Measurements from ENCODE around the gene LYRM4. TPM values are rescaled to one million over a fixed set of nuclear protein-coding genes. Genes with fewer than 3 reads are reported as not detected.

The LYRM4 gene
- total and polyA plus RNA-seq, 4 donors: 15.2 to 23.2 (median 19.1) TPM

- TF ChIP-seq, protein P1, sequence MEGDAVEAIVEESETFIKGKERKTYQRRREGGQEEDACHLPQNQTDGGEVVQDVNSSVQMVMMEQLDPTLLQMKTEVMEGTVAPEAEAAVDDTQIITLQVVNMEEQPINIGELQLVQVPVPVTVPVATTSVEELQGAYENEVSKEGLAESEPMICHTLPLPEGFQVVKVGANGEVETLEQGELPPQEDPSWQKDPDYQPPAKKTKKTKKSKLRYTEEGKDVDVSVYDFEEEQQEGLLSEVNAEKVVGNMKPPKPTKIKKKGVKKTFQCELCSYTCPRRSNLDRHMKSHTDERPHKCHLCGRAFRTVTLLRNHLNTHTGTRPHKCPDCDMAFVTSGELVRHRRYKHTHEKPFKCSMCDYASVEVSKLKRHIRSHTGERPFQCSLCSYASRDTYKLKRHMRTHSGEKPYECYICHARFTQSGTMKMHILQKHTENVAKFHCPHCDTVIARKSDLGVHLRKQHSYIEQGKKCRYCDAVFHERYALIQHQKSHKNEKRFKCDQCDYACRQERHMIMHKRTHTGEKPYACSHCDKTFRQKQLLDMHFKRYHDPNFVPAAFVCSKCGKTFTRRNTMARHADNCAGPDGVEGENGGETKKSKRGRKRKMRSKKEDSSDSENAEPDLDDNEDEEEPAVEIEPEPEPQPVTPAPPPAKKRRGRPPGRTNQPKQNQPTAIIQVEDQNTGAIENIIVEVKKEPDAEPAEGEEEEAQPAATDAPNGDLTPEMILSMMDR (IDR thresholded peaks at IDR 0.05; ENCODE audit: control extremely low read depth, extremely low read depth): no peak
- Histone ChIP-seq H3K27ac (ENCODE audit: low read depth in 1 of 2, low read length in 1 of 2) (no peak overlapping the region), H3K36me3 (ENCODE audit: control insufficient read depth in 4 of 4, insufficient read depth in 4 of 4, low read length in 4 of 4) (no peaks in the 10 kb centered on the region), H3K4me3 (no peak overlapping the region), H3K9ac (ENCODE audit: insufficient read depth in 1 of 2, low read length in 2 of 2) (no peak overlapping the region), H3K27me3 (ENCODE audit: control insufficient read depth in 3 of 3, insufficient read depth in 3 of 3, low read length in 2 of 3) (no peaks in the 10 kb centered on the region), H3K4me1 (ENCODE audit: control insufficient read depth in 5 of 5, insufficient read depth in 5 of 5, low read length in 5 of 5) (peaks cover 0 to 6% (median 0%) of the 10 kb centered on the region in 5 donors), H3K9me3 (ENCODE audit: control insufficient read depth in 4 of 4, insufficient read depth in 3 of 4, low read length in 3 of 4) (no peaks in the 10 kb centered on the region)
- DNase-seq (no peak), ATAC-seq (ENCODE audit: insufficient read depth, low FRiP score) (no peak)
- WGBS, 2 donors: 67 to 68% methylated on average over 10 of the region's 10 CpGs
Measured at GRCh38 chr6:5302220-5302946, 41.6 kb upstream of the LYRM4 start.

DNA sequence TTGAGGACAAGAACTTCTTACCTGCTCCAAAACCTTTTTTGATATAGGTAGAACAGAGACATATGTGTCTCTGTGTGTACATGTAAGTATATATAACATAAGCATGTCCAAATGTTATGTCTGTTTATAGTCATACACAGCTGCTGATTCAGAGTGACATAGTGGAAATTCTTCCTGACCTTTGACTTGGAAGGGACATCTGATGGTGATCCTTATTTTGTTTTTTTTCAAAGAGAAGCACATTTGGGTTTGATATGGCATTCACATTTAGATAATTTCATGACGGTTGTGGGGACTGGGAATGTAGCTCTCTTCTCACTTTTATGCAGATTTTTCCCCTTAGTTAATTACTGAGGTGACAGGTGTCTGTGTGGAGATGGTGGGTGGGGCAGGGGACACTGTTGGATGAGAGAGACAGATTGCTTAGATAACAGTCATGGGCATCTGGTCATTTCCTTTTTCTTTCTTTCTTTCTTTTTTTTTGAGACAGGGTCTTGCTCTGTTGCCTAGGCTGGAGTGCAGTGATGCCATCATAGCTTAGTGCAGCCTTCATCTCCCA is 39.5 kb upstream of the LYRM4 start:
- TF ChIP-seq, protein P1 (IDR thresholded peaks at IDR 0.05; ENCODE audit: control extremely low read depth, extremely low read depth): no peak
- 79 to 86% methylated on average over 1 of the region's 1 CpG for whole genome bisulfite sequencing, 2 donors
- no peak for DNase-seq

DNA sequence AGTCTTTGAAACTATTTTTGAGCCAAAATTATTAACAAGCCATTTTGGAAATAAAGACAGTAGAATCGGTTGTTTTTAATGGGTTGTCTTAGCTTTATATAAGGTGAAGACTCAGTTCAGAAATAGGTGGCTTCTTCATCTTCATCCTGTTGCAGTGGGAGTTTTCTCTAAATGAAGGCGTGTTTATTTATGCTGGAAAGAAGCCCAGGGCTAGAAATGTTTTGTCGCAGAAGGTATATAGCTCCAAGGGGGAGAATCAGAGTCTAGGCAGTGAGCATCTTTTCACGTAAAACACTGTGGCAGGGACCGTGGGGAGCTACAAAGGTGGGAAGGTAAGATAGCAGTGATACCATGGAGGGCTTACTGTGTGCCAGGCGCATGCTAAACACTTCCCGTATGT is 34.9 kb upstream of the LYRM4 start:
- Histone ChIP-seq H3K27me3 (ENCODE audit: control insufficient read depth in 3 of 3, insufficient read depth in 3 of 3, low read length in 2 of 3) (no peaks in the 10 kb centered on the region), H3K27ac (ENCODE audit: low read depth in 1 of 2, low read length in 1 of 2) (no peak overlapping the region), H3K9me3 (ENCODE audit: control insufficient read depth in 4 of 4, insufficient read depth in 3 of 4, low read length in 3 of 4) (no peaks in the 10 kb centered on the region), H3K4me1 (ENCODE audit: control insufficient read depth in 5 of 5, insufficient read depth in 5 of 5, low read length in 5 of 5) (peaks cover 0 to 7% (median 0%) of the 10 kb centered on the region in 5 donors), H3K36me3 (ENCODE audit: control insufficient read depth in 4 of 4, insufficient read depth in 4 of 4, low read length in 4 of 4) (no peaks in the 10 kb centered on the region), H3K4me3 (no peak overlapping the region), H3K9ac (ENCODE audit: insufficient read depth in 1 of 2, low read length in 2 of 2) (no peak overlapping the region)
- TF ChIP-seq, protein P1 (IDR thresholded peaks at IDR 0.05; ENCODE audit: control extremely low read depth, extremely low read depth): no peak
- ATAC-seq (ENCODE audit: insufficient read depth, low FRiP score) (no peak), DNase-seq (no peak)
- 75 to 91% methylated on average over 7 of the region's 7 CpGs for WGBS, 2 donors

More for the DNA sequence above, 39.5 kb upstream of the LYRM4 start:
- no peak overlapping the region for H3K4me3 ChIP-seq
- no peak for ATAC-seq (ENCODE audit: insufficient read depth, low FRiP score)
- H3K36me3 ChIP-seq (ENCODE audit: control insufficient read depth in 4 of 4, insufficient read depth in 4 of 4, low read length in 4 of 4): no peaks in the 10 kb centered on the region
- no peaks in the 10 kb centered on the region for H3K9me3 ChIP-seq (ENCODE audit: control insufficient read depth in 4 of 4, insufficient read depth in 3 of 4, low read length in 3 of 4)
- H3K27ac ChIP-seq (ENCODE audit: low read depth in 1 of 2, low read length in 1 of 2): no peak overlapping the region
- H3K4me1 ChIP-seq (ENCODE audit: control insufficient read depth in 5 of 5, insufficient read depth in 5 of 5, low read length in 5 of 5): peaks cover 0 to 8% (median 0%) of the 10 kb centered on the region in 5 donors
- H3K9ac ChIP-seq (ENCODE audit: insufficient read depth in 1 of 2, low read length in 2 of 2): no peak overlapping the region
- no peaks in the 10 kb centered on the region for H3K27me3 ChIP-seq (ENCODE audit: control insufficient read depth in 3 of 3, insufficient read depth in 3 of 3, low read length in 2 of 3)

All from lung (tissue), 12 donors.